HG03097 (cell line): ENCODE data around the gene GTF3C2.
"Not testable (repeated sequence)": the region's sequence is repeated elsewhere in the genome, so short reads cannot be mapped to it uniquely, and the experiment has no call there.

Source experiments
- ATAC-seq: cut with Tn5 transposase; IDR thresholded peaks from one replicate; pipeline ENCODE4 v1.9.1; 2021; ENCODE audit not compliant: unreplicated experiment, low FRiP score

GTF3C2 gene

DNA sequence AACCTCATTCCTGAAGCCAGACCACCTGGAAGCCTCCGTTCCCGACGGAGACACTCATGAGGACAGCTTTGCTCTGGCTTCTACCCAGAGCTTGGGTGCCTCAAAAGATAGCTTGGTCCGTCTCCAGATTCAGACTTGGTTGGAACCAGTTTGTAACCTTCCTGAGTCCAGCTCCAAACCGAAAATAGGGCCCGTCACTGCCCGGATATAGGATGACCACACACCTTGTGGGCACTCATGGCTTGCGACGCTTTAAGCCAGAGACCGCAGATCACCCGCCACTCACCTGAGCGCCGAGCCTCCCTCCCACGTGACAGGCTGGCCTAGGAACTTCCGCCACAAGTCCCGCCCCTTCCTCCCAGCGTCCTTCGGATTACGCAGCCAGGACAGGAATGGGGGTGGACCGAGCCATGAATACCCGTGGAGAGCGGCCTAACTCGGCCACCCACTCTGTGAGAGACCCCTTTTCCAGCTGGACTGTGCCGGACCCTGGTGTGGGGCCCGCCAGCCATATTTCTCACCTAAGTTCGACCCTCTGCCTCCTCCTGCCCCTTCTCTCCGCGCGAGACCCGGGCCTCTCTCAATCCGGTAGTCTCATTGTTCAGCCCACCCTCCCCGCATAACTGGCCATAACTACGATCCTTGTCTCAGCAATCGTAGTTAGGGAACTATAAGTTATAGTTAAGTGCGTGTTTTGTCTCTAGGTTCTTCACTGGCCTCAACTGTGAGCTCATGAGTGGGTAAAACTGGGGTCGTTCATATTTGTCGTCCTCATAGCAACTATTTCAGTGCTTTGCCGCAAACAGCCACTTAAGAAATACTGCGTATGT, 33.6 kb downstream of the GTF3C2 start, which contains the start of gene MPV17:
Gene MPV17, minus strand, starts transcription at position 332 of the 830 bp plus-strand sequence. CDS start 580 bp downstream, outside the sequence.
- ATAC-seq, result peak; percentile 83

GRCh38 chr2:27322301-27322765, 34.2 kb downstream of the GTF3C2 start:
- ATAC-seq, result no peak

GRCh38 chr2:27320958-27321543, 35.5 kb downstream of the GTF3C2 start:
- no peak for ATAC-seq

- ATAC-seq, result not testable (repeated sequence)
These were observed 36.7 kb downstream of the GTF3C2 start for GRCh38 chr2:27319839-27320238.

DNA sequence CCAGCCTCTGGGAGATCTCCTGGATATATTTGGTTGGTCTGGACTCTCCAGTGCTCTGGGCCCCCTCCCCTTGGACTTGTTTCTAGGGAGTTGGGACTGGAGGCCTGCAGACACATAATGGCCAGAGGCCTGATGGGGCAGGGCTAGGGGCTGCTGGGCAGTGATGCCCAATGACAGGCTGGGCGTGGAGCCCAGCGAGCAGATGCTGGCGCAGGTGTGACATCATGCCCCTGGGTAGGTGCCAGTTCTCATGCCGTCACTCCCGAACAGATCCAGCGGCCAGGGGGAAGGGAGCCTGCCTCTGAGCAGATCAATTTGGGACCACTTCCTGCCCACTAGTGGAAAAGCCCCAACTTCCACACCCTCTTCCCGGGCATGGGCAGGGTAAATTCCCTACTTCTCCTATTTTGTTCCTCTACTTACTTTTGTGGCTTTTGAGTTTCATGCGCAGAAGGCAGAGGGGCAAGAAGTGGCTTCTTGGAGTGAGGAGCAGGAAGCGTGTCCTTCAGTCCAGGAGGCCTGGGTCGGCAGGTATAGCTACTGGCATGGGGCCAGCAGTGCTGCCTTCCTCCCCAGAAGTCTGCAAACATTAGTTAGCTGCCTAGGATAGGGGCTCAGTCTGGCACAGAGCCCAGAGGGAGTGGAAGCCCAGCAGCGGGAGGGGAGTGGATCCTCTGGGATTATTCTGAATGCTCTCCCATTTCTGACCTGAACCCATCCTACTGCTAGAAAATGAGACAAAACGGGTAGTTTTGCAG, 39.7 kb downstream of the GTF3C2 start:
- no peak for ATAC-seq

- ATAC-seq, result no peak
These were observed 41.4 kb downstream of the GTF3C2 start for GRCh38 chr2:27315122-27315521.

DNA sequence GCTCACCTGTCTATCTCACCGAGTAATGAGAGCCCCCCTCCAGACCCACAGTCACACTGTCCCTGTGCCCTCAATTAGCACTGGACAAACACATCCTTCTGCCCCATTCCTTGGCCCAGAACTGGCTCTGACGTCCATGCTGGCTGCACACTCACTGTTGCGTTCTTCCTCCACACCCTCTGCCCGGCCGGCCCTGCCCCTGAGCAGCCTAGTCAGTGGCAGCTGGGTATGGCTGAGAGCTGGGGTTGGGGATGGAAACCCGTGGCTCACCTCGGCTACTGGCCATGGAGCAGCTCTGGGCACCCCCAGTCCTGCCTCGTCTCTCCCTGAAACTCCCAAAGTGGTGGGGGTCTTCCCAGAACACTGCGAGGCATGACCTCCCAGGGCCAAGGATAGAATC, 41.9 kb downstream of the GTF3C2 start:
- no peak for ATAC-seq

DNA sequence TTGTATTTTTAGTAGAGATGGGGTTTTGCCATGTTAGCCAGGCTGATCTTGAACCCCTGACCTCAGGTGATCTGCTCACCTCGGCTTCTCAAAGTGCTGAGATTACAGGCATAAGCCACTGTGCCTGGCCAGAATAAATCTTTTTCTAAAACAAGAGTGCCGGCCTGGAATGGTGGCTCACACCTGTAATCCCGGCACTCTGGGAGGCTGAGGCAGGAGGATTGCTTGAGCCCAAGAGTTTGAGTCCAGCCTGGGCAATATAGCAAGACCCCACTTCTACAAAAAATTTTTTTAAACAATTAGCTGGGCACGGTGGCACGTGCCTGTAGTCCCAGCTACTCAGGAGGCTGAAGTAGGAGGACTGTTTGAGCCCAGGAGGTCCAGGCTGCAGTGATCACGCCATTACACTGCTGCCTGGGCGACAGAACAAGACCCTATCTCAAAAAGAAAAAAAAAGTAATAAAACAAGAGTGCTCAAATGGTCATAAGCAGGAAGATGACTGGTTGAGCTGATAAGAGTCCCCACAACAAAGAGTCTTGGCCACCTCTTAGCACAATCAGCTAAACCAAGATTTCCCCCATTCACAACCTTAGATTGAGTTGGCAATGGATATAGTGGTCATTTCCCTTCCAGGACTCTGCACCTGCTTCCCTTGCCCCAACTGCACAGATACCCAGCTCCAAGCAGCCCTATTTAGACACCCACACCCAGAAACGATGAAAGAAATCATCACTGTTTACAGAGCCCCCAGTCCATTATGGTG, 42.5 kb downstream of the GTF3C2 start:
- no peak for ATAC-seq

DNA sequence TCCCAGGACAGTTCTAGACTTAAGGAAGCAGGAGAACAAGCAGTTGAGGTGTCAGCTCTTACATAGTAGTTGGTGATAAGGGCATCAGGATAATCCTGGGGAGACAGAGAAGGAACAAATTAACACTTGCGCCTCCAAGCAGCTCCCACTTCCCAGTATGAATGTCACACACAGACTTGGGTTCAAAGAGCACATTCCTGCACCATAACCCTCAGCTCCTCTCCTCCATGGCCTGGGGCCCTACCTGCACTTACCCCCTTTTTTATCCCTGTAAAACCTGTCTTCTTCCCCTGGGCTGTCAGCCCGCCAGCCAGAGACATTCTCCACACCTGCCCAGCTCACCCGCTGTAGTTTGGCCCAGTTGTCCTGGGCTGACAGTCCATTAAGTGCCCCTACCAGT, 44.4 kb downstream of the GTF3C2 start:
- no peak for ATAC-seq

- no peak for ATAC-seq
These were observed 46.9 kb downstream of the GTF3C2 start for GRCh38 chr2:27309651-27310050.

DNA sequence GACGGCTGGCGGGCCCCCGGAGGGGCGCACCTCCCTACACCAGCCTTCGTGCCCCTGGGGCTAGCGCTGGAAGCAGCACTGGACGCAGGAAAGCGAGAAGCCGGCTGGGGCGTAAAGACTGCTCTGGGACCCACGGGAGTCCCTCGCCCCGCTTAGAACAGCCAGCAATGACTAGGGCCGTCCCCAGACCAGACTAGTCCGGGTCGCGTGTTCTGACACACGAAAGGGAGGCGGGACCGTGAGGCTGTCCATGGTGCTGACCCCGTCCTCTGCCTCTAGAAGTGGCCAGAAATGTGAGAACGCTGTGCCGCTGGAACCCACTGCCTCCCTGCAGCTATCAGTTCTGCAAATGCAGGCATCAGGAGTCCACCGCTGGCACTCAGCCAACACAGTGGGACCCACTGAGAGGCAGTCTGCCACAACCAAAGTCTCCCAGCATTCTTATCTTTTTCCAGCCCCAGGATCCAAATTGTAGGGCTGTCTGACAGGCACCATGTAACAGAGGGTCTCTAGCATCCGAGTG, 48.1 kb downstream of the GTF3C2 start, which contains the start of gene UCN:
Gene UCN, minus strand, starts transcription at position 87 of the 523 bp plus-strand sequence. CDS start 550 bp downstream, outside the sequence.
- ATAC-seq, result no peak

- ATAC-seq, result no peak
These were observed 48.8 kb downstream of the GTF3C2 start for GRCh38 chr2:27307545-27308358.

- ATAC-seq, result no peak
These were observed 49.3 kb downstream of the GTF3C2 start for GRCh38 chr2:27307287-27307544.

GRCh38 chr2:27306573-27307286, 49.8 kb downstream of the GTF3C2 start:
- ATAC-seq, result no peak

DNA sequence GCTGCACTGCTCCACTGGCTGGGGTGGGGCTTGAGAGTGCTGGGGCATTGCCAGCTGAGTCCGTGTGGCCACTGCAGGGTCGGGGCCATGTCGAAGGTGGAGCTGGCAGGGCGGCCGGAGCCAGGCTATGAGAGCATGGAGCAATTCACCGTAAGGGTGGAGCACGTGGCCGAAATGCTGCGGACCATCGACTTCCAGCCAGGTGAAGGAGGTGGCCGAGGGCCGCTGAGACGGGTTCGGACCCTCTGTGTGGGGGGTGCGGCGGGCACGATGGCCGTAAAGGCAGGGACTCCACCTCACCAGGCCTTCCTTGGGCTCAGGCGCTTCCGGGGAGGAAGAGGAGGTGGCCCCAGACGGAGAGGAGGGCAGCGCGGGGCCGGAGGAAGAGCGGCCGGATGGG, 50.4 kb downstream of the GTF3C2 start:
- ATAC-seq, result no peak

- no peak for ATAC-seq
These were observed 51.0 kb downstream of the GTF3C2 start for GRCh38 chr2:27305516-27305915.

GRCh38 chr2:27304488-27305240, 51.9 kb downstream of the GTF3C2 start:
- ATAC-seq, result no peak
